ENCODE measurements around the gene GLIS1. TPM values are rescaled to one million over a fixed set of nuclear protein-coding genes. Genes with fewer than 3 reads are reported as not detected.

GLIS1 gene
- total and polyA plus RNA-seq, 11 donors, result 0.06 to 0.35 (median 0.13) TPM; not detected in 6

DNA sequence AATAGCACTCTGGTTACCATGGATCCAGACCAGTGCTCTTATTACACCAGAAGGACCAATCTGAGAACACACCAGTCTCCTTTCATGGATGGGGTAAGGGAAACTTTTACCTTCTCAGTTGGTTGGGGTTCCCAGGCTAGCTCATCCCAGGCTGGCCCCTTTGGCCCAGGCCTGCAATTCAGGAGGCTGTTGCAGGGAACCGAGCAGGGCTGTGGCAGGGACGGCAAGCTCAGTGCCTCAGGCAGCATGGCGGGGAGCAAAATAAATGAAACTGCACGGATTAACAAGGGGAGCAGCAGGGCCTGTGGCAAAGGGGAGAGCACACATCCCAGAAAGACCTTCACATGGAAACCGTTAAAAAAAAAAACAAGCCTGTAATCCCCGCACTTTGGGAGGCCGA is 222.8 kb downstream of the GLIS1 start:
- 96 to 97% (median 96%) methylated on average over 7 of the region's 7 CpGs for WGBS, 4 donors
- TF ChIP-seq POLR2A (IDR thresholded peaks at IDR 0.05), result no peak
- TF ChIP-seq, protein P1, sequence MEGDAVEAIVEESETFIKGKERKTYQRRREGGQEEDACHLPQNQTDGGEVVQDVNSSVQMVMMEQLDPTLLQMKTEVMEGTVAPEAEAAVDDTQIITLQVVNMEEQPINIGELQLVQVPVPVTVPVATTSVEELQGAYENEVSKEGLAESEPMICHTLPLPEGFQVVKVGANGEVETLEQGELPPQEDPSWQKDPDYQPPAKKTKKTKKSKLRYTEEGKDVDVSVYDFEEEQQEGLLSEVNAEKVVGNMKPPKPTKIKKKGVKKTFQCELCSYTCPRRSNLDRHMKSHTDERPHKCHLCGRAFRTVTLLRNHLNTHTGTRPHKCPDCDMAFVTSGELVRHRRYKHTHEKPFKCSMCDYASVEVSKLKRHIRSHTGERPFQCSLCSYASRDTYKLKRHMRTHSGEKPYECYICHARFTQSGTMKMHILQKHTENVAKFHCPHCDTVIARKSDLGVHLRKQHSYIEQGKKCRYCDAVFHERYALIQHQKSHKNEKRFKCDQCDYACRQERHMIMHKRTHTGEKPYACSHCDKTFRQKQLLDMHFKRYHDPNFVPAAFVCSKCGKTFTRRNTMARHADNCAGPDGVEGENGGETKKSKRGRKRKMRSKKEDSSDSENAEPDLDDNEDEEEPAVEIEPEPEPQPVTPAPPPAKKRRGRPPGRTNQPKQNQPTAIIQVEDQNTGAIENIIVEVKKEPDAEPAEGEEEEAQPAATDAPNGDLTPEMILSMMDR (IDR thresholded peaks at IDR 0.05), result no peak
- ATAC-seq, result no peak

DNA sequence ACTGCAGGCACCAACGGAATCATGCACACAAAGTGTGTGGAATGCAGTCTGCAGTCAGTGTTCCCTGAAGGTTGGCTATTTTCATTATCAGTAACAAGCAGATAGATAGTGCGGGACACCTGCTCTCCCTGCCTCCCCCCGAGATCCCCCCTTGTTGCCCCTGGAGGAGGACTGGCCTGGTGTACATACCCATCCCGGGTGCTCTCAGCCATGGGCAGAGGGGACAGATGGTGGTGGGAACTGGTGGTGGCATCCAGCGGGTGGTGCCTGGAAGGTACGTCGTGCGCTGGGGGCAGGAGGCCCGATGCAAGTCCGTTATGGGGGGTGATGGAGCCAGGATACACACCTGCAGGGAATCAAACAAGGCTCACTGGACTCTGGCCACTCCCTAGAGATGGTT is 224.5 kb downstream of the GLIS1 start:
- no peaks in the 10 kb centered on the region for H3K9me3 ChIP-seq
- H3K36me3 ChIP-seq, result no peaks in the 10 kb centered on the region
- 86 to 89% (median 87%) methylated on average over 10 of the region's 10 CpGs for WGBS, 4 donors
- TF ChIP-seq, protein P1 (IDR thresholded peaks at IDR 0.05), result no peak
- TF ChIP-seq POLR2A (IDR thresholded peaks at IDR 0.05), result no peak
- H3K27me3 ChIP-seq, result no peaks in the 10 kb centered on the region
- peaks cover 0 to 33% (median 4%) of the 10 kb centered on the region in 12 donors for H3K4me1 ChIP-seq
- ATAC-seq (no peak), DNase-seq (peak in 1 of 5 donors; percentile 51)
- no peak overlapping the region for H3K27ac ChIP-seq
- no peak overlapping the region for H3K4me3 ChIP-seq
- intact Hi-C loops (cut with DNase I), result no loop called here

More for the DNA sequence above, 222.8 kb downstream of the GLIS1 start:
- intact Hi-C loops (cut with DNase I), result no loop called here
- Histone ChIP-seq H3K4me3 (no peak overlapping the region), H3K4me1 (peaks cover 0 to 36% (median 7%) of the 10 kb centered on the region in 12 donors), H3K36me3 (no peaks in the 10 kb centered on the region), H3K27me3 (no peaks in the 10 kb centered on the region), H3K27ac (no peak overlapping the region), H3K9me3 (no peaks in the 10 kb centered on the region)
- DNase-seq, result peak in 1 of 5 donors; percentile 58

DNA sequence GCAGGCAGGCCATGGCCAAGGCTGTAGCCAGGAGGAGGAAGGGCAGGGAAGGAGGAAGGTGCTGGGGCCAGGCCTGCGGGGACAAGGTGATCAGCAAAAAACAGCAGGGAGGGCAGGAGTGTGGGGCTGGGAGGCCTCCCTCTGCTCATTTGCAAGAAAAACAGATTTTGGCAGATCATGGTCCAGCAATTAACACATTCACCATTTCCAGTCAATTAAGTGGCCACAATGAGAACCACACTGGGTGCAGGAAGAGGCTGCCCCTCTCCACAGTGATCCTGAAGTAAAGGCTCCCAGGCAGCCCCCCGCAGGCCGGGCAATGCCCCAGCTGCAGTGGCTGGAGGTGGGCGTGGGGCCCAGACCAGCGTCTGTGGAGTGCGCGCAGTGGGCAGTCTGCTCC is 225.1 kb downstream of the GLIS1 start:
- TF ChIP-seq, protein P1 (IDR thresholded peaks at IDR 0.05), result no peak
- TF ChIP-seq POLR2A (IDR thresholded peaks at IDR 0.05), result no peak
- ATAC-seq (no peak), DNase-seq (peak in 1 of 5 donors; percentile 15)
- peaks cover 0 to 28% (median 2%) of the 10 kb centered on the region in 12 donors for H3K4me1 ChIP-seq
- intact Hi-C loops (cut with DNase I), result no loop called here
- no peaks in the 10 kb centered on the region for H3K27me3 ChIP-seq
- H3K27ac ChIP-seq, result no peak overlapping the region
- no peaks in the 10 kb centered on the region for H3K9me3 ChIP-seq
- H3K4me3 ChIP-seq, result no peak overlapping the region
- no peaks in the 10 kb centered on the region for H3K36me3 ChIP-seq
- WGBS, 4 donors, result 95 to 98% (median 97%) methylated on average over 5 to 7 of the region's 7 CpGs

DNA sequence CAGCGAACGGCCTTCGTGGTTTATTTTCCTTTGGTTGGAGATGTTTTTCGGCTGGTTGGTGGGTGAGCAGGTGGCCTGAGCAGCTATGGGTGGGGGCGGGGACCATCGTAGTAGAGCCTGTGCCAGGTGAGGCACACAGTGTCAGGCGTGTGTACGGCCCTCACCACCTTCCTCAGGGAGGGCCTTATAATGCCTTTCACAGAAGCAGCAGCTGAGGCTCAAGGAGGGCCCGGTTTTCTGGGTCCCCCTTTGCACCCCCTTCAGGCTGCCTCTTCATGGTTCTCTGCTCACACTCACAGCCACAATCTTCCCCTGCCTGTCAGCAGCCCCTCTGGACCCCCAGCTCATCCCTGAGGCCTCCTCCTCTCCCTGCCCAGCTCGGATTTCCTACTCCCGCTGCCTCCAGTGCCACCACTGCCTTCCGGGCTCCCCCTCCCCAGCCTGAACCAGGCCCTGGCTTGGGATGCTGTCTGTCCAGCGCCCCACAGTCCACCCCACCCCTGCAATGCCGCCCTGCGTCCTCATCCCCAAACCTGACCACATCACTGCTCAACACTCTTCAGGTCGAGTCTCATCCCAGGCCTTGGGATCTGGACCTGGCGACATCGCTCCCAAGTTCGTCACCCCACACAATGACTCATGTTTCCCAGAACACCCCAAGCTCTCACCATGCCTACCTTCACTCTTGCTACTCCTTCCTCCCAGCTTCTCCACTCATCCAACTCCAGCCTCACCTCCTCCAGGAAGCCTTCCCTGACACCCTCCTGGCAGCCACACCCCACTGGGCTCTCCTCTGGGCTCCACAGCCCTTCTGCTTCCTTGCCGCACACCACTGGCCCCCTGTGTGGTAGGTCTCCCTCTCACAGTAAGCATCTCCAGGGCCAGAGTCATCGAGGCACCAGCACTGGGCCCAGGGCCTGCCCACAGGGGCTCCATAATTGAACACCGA is 225.9 kb downstream of the GLIS1 start:
- Histone ChIP-seq H3K4me1 (peaks cover 0 to 24% (median 2%) of the 10 kb centered on the region in 12 donors), H3K36me3 (no peaks in the 10 kb centered on the region), H3K4me3 (no peak overlapping the region), H3K9me3 (no peaks in the 10 kb centered on the region), H3K27me3 (no peaks in the 10 kb centered on the region), H3K27ac (peak overlapping the region in 1 of 12 donors; percentile 70)
- ATAC-seq, result no peak
- intact Hi-C loops (cut with DNase I), result no loop called here
- no peak for TF ChIP-seq POLR2A (IDR thresholded peaks at IDR 0.05)
- TF ChIP-seq, protein P1 (IDR thresholded peaks at IDR 0.05), result no peak
- WGBS, 4 donors, result 71 to 88% (median 76%) methylated on average over 21 to 22 of the region's 22 CpGs
- peak in 2 of 5 donors; percentile 13 to 21 for DNase-seq

Measured in heart left ventricle (tissue), 16 donors.